Stimulated activated CD4-positive, alpha-beta T cell treated with anti-CD3 and anti-CD28 coated beads, TNF-alpha, amount 100 ng/mL, for 1 hour (primary cell): ENCODE data around the gene APBB3.
A peak's percentile ranks its signal among the peaks of the same experiment; 100 is the strongest.

Source experiments
- DNase-seq, 3 donors: peaks; one replicate each; pipeline ENCODE4 v3.0.0-alpha.2; 2020; ENCODE audit warnings: low read depth in 3 of 3, low spot score in 1 of 3

The APBB3 gene

GRCh38 chr5:140554454-140554853 is 9.9 kb downstream of the APBB3 start:
- no peak for DNase-seq

GRCh38 chr5:140553657-140554056 is 10.7 kb downstream of the APBB3 start:
- DNase-seq = no peak

GRCh38 chr5:140551872-140552271 is 12.5 kb downstream of the APBB3 start:
- no peak for DNase-seq

- no peak for DNase-seq
Observed at GRCh38 chr5:140550147-140551079, 14.0 kb downstream of the APBB3 start.

- no peak for DNase-seq
Observed at GRCh38 chr5:140549237-140550144, 14.9 kb downstream of the APBB3 start.

- no peak for DNase-seq
Observed at GRCh38 chr5:140548791-140549190, 15.6 kb downstream of the APBB3 start.

- DNase-seq = no peak
Observed at GRCh38 chr5:140548300-140548688, 16.1 kb downstream of the APBB3 start.

GRCh38 chr5:140547508-140548299 is 16.7 kb downstream of the APBB3 start, which contains the start of gene EIF4EBP3:
Gene EIF4EBP3, plus strand, starts transcription at chr5:140547662. Its CDS starts 76 bp downstream, at chr5:140547738.
- DNase-seq = peak; percentile 57 to 72 (median 60)

GRCh38 chr5:140546851-140547507 is 17.4 kb downstream of the APBB3 start:
- DNase-seq = no peak

- DNase-seq = no peak
Observed at GRCh38 chr5:140545606-140546005, 18.8 kb downstream of the APBB3 start.

- no peak for DNase-seq
Observed at GRCh38 chr5:140544986-140545385, 19.4 kb downstream of the APBB3 start.

- no peak for DNase-seq
Observed at GRCh38 chr5:140542972-140543371, 21.4 kb downstream of the APBB3 start.

GRCh38 chr5:140540227-140540626 is 24.2 kb downstream of the APBB3 start:
- no peak for DNase-seq

GRCh38 chr5:140524003-140524402 is 40.4 kb downstream of the APBB3 start:
- no peak for DNase-seq

- no peak for DNase-seq
Observed at GRCh38 chr5:140513124-140513523, 51.3 kb downstream of the APBB3 start.

GRCh38 chr5:140509898-140510297 is 54.5 kb downstream of the APBB3 start:
- no peak for DNase-seq
